Body of pancreas (tissue), 4 donors: ENCODE results near the gene MT1E. TPM values are rescaled to one million over a fixed set of nuclear protein-coding genes. Genes with fewer than 3 reads are reported as not detected.

Experiments used
- ATAC-seq: fragments of 150-250 bp; one replicate; pipeline ENCODE4 v1.9.1; 2016
- DNase-seq, 4 donors: peaks; one replicate each; pipeline ENCODE4 v3.0.0-alpha.2; 2019
- H3K27ac ChIP-seq, 4 donors: fragments of 200-600 bp; sonication (generic); 1 replicate in 3 of 4; 2 replicates in 1 of 4; pipeline versions ENCODE4 v1.5.1 to v1.6.1; 2016 to 2019; ENCODE audit warnings: mild to moderate bottlenecking in 1 of 4, mixed read lengths in 1 of 4, moderate library complexity in 1 of 4
- H3K27me3 ChIP-seq, 2 donors: fragments of 200-600 bp; sonication (generic); one replicate each; pipeline ENCODE4 v1.6.0; 2016; ENCODE audit warnings: mild to moderate bottlenecking in 1 of 2
- H3K36me3 ChIP-seq, 2 donors: fragments of 200-600 bp; sonication (generic); replicated peaks in 1 of 2; 2 replicates each; pipeline ENCODE4 v1.5.1; 2016; ENCODE audit warnings: low read depth in 2 of 2; ENCODE audit not compliant: insufficient read depth in 1 of 2
- H3K4me1 ChIP-seq: fragments of 200-600 bp; sonication (generic); one replicate; pipeline ENCODE4 v1.6.0; 2016
- H3K4me3 ChIP-seq, 2 donors: fragments of 200-600 bp; sonication (generic); 1 replicate in 1 of 2; 2 replicates in 1 of 2; pipeline ENCODE4 v1.5.1; 2016 to 2019
- H3K9me3 ChIP-seq, 3 donors: fragments of 200-600 bp; sonication (generic); 1 replicate in 2 of 3; 2 replicates in 1 of 3; pipeline ENCODE4 v1.5.1; 2016
- CTCF ChIP-seq, 7 experiments: fragments of 450-650 bp in 4 of 7; fragments of 200-600 bp in 3 of 7; sonication (generic) in 3 of 7; IDR thresholded peaks; one replicate each; pipeline ENCODE4 v1.5.1; 2016 to 2019; ENCODE audit warnings: antibody characterized with exemption in 7 of 7
- POLR2A ChIP-seq, 3 donors: fragments of 450-650 bp; IDR thresholded peaks; one replicate each; pipeline ENCODE4 v1.6.1; 2016; ENCODE audit warnings: antibody characterized with exemption in 3 of 3, mild to moderate bottlenecking in 2 of 3
- WGBS, 2 donors: methylation state at CpG; one replicate each; pipeline ENCODE4 v1.1.5; 2017; 5-methylcytosine and 5-hydroxymethylcytosine counted together
- intact Hi-C: fragments of 100-400 bp; cut with DNase I; formaldehyde crosslinking; loops from one replicate; pipeline ENCODE4 v1.15.1; 2023
- total RNA-seq, 2 donors: library from RNA; depleted of rRNA; stranded (reverse); fragments of >200 nt; gene quantifications; one replicate each; pipeline ENCODE4 v1.1.0, GENCODE V29; 2016

MT1E gene
- total RNA-seq, 2 donors from 2014 or later: 99.9 to 679 TPM

GRCh38 chr16:56606476-56607108 is 19.0 kb upstream of the MT1E start:
- no peak for TF ChIP-seq CTCF (IDR thresholded peaks at IDR 0.05)
- TF ChIP-seq POLR2A (IDR thresholded peaks at IDR 0.05): no peak
- 46 to 50% methylated on average over 8 of the region's 8 CpGs for WGBS, 2 donors
- Histone ChIP-seq H3K4me1 (peaks cover 44% of the 10 kb centered on the region), H3K4me3 (no peak overlapping the region), H3K36me3 (no peaks in the 10 kb centered on the region), H3K27ac (peak overlapping the region; percentile 91 to 97 (median 92)), H3K27me3 (no peaks in the 10 kb centered on the region), H3K9me3 (no peaks in the 10 kb centered on the region)
- intact Hi-C loops: loop anchor here (10.0 kb wide), 1 partner anchor 88 kb away; no protein-coding TSS in a partner anchor
- ATAC-seq: no peak
- peak in 2 of 4 donors; percentile 29 to 46 for DNase-seq

GRCh38 chr16:56607109-56607618 is 18.4 kb upstream of the MT1E start:
- intact Hi-C loops: loop anchor here (10.0 kb wide), 1 partner anchor 88 kb away; no protein-coding TSS in a partner anchor
- Histone ChIP-seq H3K27me3 (no peaks in the 10 kb centered on the region), H3K4me1 (peaks cover 46% of the 10 kb centered on the region), H3K27ac (peak overlapping the region; percentile 91 to 97 (median 92)), H3K9me3 (no peaks in the 10 kb centered on the region), H3K4me3 (no peak overlapping the region), H3K36me3 (no peaks in the 10 kb centered on the region)
- ATAC-seq (peak; percentile 8), DNase-seq (peak; percentile 55 to 80 (median 67))
- no peak for TF ChIP-seq CTCF (IDR thresholded peaks at IDR 0.05)
- 69 to 86% methylated on average over 14 of the region's 14 CpGs for WGBS, 2 donors

- Histone ChIP-seq H3K4me3 (no peak overlapping the region), H3K36me3 (no peaks in the 10 kb centered on the region), H3K9me3 (no peaks in the 10 kb centered on the region), H3K27me3 (no peaks in the 10 kb centered on the region), H3K27ac (peak overlapping the region; percentile 91 to 97 (median 92)), H3K4me1 (peaks cover 46% of the 10 kb centered on the region)
- intact Hi-C loops: loop anchor here (10.0 kb wide), 1 partner anchor 87 kb away; no protein-coding TSS in a partner anchor
- DNase-seq (no peak), ATAC-seq (no peak)
- no peak for TF ChIP-seq POLR2A (IDR thresholded peaks at IDR 0.05)
- no peak for TF ChIP-seq CTCF (IDR thresholded peaks at IDR 0.05)
- whole genome bisulfite sequencing, 2 donors: 72 to 76% methylated on average over 2 of the region's 2 CpGs
These were observed 17.9 kb upstream of the MT1E start for GRCh38 chr16:56607675-56608042.

GRCh38 chr16:56608043-56608875 is 17.3 kb upstream of the MT1E start, which contains the start of gene MT2A:
Gene MT2A, plus strand, starts transcription at chr16:56608584. Its CDS starts 72 bp downstream, at chr16:56608656.
- peak; percentile 95 to 98 (median 96) for DNase-seq
- no peaks in the 10 kb centered on the region for H3K27me3 ChIP-seq
- TF ChIP-seq CTCF (IDR thresholded peaks at IDR 0.05) (no peak), POLR2A (IDR thresholded peaks at IDR 0.05) (peak; percentile 85 to 94 (median 93))
- ATAC-seq: peak; percentile 91
- H3K4me1 ChIP-seq: peaks cover 46% of the 10 kb centered on the region
- intact Hi-C loops: loop anchor here (10.0 kb wide), 1 partner anchor 87 kb away; no protein-coding TSS in a partner anchor
- 3 to 6% methylated on average over 35 to 62 of the region's 62 CpGs for WGBS, 2 donors
- peak within 1 kb of the TSS; percentile 10 to 46 for H3K4me3 ChIP-seq
- H3K9me3 ChIP-seq: no peaks in the 10 kb centered on the region
- peak within 1 kb of the TSS; percentile 91 to 97 (median 92) for H3K27ac ChIP-seq
- no peaks in the 10 kb centered on the region for H3K36me3 ChIP-seq
